ENCODE results near the gene TMEM51. TPM values are rescaled to one million over a fixed set of nuclear protein-coding genes. Genes with fewer than 3 reads are reported as not detected.

Gene TMEM51
- total and polyA plus RNA-seq, 2 of the 13 experiments (the other 11 are each of a cell fraction or from before 2014, with no cell fraction given) = 12.2 to 22.3 TPM

DNA sequence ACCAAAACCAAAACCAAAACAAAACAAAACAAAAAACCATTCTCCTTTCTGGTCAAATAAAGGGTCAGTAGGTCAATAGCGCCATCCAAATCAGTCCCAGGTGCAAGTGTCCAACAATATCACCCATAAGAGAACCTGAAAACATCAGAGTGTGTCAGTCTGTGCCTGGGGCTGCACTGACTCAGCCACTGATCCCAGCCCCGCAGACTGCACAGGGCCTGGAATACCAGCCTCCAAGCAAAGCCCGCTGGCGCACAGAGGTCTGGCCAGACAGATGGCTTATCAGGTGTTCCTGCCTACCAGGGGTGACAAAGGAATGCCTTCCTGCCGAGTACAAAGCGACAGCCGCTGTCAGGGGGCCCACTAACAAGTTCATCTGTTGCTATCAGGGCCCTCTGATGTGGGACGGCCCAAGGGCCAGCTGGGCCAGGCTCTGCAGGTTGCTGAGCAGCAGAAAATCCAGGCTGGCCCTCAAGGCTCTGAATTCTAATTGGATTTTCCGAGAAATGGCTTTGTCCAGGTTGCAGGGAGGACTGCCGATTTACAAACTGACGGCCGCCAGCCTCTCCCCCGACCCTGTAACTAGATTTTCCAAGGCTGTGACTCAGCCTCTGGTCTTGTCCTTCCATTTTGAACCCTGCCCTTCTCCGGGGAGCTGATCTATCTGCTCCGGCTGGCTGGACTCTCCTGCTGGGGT, 13.7 kb upstream of the TMEM51 start (continued):
- TF ChIP-seq ZGPAT (CRISPR knock-in tag; IDR thresholded peaks at IDR 0.05) (peak; percentile 75), PRDM10 (CRISPR knock-in tag; IDR thresholded peaks at IDR 0.05; ENCODE audit: low read depth) (no peak), PCBP1 (IDR thresholded peaks at IDR 0.05; ENCODE audit: borderline replicate concordance, low read depth, low read length) (no peak), ZNF607 (CRISPR knock-in tag; IDR thresholded peaks at IDR 0.05; ENCODE audit: borderline replicate concordance) (0 out of 2 replicates have a peak, but pooled peaks have one; percentile 35), CENPX (CRISPR knock-in tag; IDR thresholded peaks at IDR 0.05) (no peak), MLX (CRISPR knock-in tag; IDR thresholded peaks at IDR 0.05) (no peak), JUND (CRISPR knock-in tag; IDR thresholded peaks at IDR 0.05) (no peak), AKAP8 (CRISPR knock-in tag; IDR thresholded peaks at IDR 0.05) (no peak), MXD1 (CRISPR knock-in tag; IDR thresholded peaks at IDR 0.05) (peak; percentile 32; the same call in 1 of the 2 replicates), REPIN1 (CRISPR knock-in tag; IDR thresholded peaks at IDR 0.05; ENCODE audit: borderline replicate concordance, low read depth) (no peak), ZNF264 (CRISPR knock-in tag; IDR thresholded peaks at IDR 0.05) (no peak), SMYD3 (CRISPR knock-in tag; IDR thresholded peaks at IDR 0.05) (no peak), DPF2 (CRISPR knock-in tag; IDR thresholded peaks at IDR 0.05; ENCODE audit: borderline replicate concordance, low read depth) (peak; percentile 64; the same call in 1 of the 2 replicates), JUN (CRISPR knock-in tag; IDR thresholded peaks at IDR 0.05) (no peak), ZNF678 (CRISPR knock-in tag; IDR thresholded peaks at IDR 0.05) (no peak), ZBTB26 (CRISPR knock-in tag; IDR thresholded peaks at IDR 0.05; ENCODE audit: borderline replicate concordance) (no peak), ZNF33A (CRISPR knock-in tag; IDR thresholded peaks at IDR 0.05; ENCODE audit: borderline replicate concordance) (no peak)
- TF ChIP-seq, protein P1, sequence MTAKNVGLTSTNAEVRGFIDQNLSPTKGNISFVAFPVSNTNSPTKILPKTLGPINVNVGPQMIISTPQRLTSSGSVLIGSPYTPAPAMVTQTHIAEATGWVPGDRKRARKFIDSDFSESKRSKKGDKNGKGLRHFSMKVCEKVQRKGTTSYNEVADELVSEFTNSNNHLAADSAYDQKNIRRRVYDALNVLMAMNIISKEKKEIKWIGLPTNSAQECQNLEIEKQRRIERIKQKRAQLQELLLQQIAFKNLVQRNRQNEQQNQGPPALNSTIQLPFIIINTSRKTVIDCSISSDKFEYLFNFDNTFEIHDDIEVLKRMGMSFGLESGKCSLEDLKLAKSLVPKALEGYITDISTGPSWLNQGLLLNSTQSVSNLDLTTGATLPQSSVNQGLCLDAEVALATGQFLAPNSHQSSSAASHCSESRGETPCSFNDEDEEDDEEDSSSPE (CRISPR knock-in tag; IDR thresholded peaks at IDR 0.05) = no peak
- TF ChIP-seq, protein P2, sequence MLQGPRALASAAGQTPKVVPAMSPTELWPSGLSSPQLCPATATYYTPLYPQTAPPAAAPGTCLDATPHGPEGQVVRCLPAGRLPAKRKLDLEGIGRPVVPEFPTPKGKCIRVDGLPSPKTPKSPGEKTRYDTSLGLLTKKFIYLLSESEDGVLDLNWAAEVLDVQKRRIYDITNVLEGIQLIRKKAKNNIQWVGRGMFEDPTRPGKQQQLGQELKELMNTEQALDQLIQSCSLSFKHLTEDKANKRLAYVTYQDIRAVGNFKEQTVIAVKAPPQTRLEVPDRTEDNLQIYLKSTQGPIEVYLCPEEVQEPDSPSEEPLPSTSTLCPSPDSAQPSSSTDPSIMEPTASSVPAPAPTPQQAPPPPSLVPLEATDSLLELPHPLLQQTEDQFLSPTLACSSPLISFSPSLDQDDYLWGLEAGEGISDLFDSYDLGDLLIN (CRISPR knock-in tag; IDR thresholded peaks at IDR 0.05; ENCODE audit: borderline replicate concordance) = no peak
